GM18505 (cell line): Measurements from ENCODE around the gene RNF182.

Experiments used
- ATAC-seq: cut with Tn5 transposase; IDR thresholded peaks from one replicate; pipeline ENCODE4 v1.9.1; 2021; ENCODE audit not compliant: unreplicated experiment
- POLR2A ChIP-seq: IDR thresholded peaks from 4 replicates; pipeline ENCODE4 v1.6.1; 2011; ENCODE audit warnings: borderline replicate concordance; ENCODE audit not compliant: insufficient read depth, insufficient read length; ENCODE audit errors: extremely low read depth

RNF182 gene

DNA sequence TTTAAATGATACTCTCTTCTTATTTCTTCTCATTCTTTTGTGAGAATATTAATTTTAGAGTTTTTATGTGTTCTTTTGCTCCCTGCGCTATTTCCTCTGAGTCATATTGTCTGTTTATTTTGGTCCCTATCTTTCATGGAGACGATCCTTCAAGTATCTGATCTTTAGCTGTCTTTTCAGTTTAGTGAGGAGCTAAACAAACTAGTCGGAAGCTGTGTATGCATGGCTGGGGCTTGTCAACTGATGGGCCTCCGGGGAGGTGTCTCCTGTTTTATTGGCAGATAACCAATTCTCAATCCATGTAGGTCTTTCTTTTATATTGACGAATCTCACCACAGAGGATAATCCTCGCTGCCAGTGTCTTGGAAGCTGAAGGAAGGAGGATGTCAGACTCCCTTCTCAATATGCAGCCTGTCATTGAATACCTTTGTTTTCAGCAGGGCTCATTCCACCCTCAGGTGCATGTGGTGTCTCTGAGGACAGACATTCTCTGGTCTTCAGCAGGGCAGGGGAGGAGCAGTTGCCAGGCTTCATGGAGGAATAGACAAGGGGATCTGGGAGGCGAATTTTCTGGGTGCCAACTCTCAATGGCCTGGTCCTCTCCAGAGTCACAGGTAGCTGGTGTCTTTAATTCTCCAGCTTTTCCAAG lies 64.9 kb downstream of the RNF182 start:
- no peak for ATAC-seq
- TF ChIP-seq POLR2A: no peak

GRCh38 chr6:13990796-13991195 lies 66.0 kb downstream of the RNF182 start:
- ATAC-seq: no peak
- TF ChIP-seq POLR2A: no peak

DNA sequence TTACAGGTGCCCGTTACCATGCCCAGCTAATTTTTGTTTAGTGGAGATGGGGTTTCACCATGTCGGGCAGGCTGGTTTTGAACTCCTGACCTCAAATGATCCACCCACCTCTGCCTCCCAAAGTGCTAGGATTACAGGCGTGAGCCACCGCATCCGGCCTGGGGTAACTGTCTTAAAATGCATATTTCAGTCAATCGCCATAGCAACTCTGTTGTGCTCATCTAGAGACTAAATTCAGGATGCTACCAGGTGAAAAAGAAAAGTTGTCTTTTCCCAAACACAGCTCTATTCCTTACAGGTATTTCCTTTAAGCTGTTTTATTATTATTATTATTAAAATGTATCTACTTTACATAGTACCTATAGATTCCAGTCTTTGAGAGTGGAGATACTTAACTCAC lies 66.6 kb downstream of the RNF182 start:
- no peak for ATAC-seq
- no peak for TF ChIP-seq POLR2A

DNA sequence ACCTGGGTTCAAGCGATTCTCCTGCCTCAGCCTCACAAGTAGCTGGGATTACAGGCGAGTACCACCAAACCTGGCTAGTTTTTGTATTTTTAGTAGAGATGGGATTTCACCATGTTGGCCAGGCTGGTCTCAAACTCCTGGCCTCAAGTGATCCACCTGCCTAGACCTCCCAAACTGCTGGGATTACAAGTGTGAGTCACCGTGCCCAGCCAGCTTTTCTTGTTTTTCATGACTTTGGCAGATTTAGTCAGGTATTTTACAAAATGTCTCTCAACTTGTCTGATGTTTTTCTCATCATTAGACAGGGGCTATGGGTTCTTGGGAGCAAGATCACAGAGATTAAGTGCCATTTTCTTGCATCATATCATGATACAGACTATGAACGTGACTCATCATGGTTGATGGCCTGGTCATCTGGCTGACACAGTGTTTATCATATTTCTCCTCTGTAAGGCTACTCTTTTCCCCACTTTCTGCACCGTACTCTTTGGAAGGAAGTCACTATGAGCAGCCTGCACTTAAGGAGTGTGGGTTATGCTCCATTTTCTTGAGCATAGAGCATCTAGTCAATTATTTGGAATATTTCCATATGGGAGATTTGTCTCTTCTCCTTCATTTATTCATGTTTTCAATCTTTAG lies 67.8 kb downstream of the RNF182 start:
- TF ChIP-seq POLR2A: no peak
- no peak for ATAC-seq

DNA sequence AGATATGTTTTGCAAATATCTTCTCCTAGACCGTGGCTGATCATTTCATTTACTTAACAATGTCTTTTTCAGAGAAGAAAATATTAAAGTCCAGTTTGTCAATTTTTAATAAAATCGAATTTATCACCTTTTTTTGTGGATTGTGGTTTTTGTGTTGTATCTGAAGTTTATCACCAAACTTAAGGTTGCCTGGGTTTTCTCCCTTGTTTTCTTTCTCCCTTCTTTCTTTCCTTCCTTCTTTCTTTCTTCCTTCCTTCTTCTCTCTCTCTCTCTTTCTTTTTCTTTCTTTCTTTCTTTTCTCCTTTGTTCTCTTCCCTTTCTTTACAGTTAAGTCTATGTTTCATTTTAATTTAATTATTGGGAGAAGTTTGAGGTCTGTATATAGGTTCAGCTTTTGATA lies 68.7 kb downstream of the RNF182 start:
- no peak for ATAC-seq
- no peak for TF ChIP-seq POLR2A

DNA sequence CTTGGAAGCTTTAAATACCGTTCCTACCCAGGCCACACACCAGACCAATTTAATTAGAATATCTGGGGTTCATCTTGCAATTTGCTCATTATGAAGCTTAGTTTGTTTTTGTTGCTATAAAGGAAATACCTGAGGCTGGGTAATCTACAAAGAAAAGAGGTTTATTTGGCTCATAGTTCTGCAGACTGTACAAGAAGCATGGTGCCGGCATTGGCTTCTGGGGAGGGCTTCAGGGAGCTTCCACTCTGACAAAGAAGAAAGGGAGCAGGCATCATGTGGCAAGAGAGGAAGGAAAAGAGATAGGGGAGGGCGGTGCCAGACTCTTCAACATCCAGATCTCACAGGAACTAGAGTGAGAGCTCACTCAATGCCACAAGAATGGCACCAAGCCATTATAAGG lies 73.6 kb downstream of the RNF182 start:
- no peak for ATAC-seq

GRCh38 chr6:14000901-14001300 lies 76.1 kb downstream of the RNF182 start:
- TF ChIP-seq POLR2A: no peak
- ATAC-seq: no peak

More for the DNA sequence above, 73.6 kb downstream of the RNF182 start:
- TF ChIP-seq POLR2A: no peak

DNA sequence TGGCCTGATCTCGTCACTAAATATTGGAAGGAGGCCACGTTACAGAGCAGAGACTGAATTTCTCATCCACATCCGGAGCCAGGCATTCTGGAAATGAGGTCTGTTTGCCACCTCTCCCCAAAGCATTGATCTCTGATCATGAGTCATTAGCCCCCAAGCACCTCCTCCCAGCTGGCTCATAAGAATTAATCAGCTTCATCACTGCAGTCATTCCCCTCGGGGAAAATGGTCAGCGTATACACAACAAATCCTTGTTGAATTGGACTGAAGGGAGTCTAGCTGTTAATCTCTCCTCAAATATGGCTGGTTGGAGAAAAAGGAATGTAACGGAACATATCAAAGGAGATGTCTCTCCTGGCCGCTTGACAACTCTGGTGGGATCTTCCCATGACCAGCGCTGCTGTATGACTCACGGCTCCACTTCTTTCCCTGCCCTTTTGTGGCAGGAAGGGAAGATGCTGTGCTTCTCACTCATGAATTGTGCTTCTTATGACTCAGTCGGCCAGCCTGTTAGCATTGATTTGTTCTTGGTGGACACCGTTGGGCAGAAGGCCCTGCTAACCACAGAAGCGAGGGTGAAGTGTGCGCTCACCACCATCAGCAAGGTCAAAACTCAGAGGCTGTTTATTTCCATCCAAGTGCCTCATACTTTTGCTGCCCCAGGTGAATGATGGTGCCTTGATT lies 76.7 kb downstream of the RNF182 start:
- no peak for ATAC-seq

GRCh38 chr6:14002176-14002947 lies 77.6 kb downstream of the RNF182 start:
- ATAC-seq: no peak
- TF ChIP-seq POLR2A: no peak

More for the DNA sequence above, 76.7 kb downstream of the RNF182 start:
- TF ChIP-seq POLR2A: no peak

DNA sequence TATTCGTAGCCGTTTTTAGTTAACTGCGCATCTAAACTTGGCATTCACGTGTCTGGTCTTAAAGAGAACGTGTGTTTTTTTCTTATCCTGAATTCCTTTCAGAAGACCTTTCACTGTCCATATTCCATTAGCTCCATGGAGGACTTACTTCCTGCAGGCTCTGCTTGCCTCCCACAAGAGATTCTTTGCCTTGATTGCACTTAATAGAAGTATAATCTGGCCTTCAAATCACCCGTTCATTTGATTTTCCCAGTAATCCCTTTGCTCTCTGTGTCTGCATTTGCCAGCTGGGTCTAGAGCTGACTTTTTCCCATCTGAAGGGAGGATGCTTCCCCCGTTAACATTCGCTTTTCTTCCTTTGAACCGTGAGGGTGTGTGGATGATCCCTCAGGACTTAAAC lies 79.5 kb downstream of the RNF182 start:
- no peak for ATAC-seq
- no peak for TF ChIP-seq POLR2A

GRCh38 chr6:14008809-14009208 lies 84.1 kb downstream of the RNF182 start:
- no peak for TF ChIP-seq POLR2A
- ATAC-seq: no peak

GRCh38 chr6:14009431-14009830 lies 84.7 kb downstream of the RNF182 start:
- TF ChIP-seq POLR2A: no peak
- ATAC-seq: no peak

- no peak for TF ChIP-seq POLR2A
- ATAC-seq: no peak
Observed at GRCh38 chr6:14010275-14010674, 85.5 kb downstream of the RNF182 start.

DNA sequence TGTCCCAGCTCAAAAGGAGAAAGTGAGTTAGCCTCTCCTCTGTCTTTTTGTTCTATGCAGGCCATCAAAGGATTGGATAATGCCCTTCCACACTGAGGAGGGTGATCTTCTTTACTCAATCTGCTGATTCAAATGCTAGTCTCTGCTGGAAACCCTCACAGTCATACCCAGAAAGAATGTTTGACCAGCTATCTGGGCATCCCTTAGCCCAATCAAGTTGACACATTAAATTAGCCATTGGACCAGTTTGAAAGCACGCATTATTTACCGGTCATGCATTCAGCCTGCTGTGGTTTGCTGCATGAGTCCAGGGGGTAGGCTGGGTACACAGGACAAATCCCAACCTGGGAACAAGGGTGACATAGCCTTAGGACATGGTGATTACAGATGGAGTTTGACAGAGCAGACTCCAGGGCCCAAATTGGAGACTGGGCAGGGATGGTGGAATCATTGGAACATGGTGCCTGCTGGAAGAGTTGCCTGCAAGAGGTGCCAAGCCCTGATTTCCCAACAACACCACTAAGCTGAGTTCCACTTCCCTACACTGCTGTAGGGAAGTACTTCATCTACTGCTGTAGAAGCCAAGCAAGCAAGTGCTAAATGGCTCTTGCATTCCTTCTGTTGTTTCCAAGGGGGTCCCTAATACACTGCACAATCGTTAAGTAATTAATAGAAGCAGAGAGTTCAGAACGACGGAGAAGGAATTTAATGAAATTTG lies 87.7 kb downstream of the RNF182 start:
- no peak for ATAC-seq
- TF ChIP-seq POLR2A: no peak

GRCh38 chr6:14015964-14016363 lies 91.2 kb downstream of the RNF182 start:
- TF ChIP-seq POLR2A: no peak
- no peak for ATAC-seq
